ENCODE measurements around the gene PPP6C. TPM values are rescaled to one million over a fixed set of nuclear protein-coding genes. Genes with fewer than 3 reads are reported as not detected.
A peak's percentile ranks its signal among the peaks of the same experiment; 100 is the strongest.

The PPP6C gene
- total and polyA plus RNA-seq, 7 experiments from 2014 or later, result 32.9 to 56.5 (median 50.7) TPM

GRCh38 chr9:125150349-125151245, 39.0 kb downstream of the PPP6C start:
- no peaks in the 10 kb centered on the region for H3K27me3 Mint-ChIP-seq
- Histone ChIP-seq H3K27me3 (ENCODE audit: control insufficient read depth in 2 of 2, insufficient read depth in 2 of 2, low read length in 2 of 2) (no peaks in the 10 kb centered on the region), H3K4me1 (ENCODE audit: control insufficient read depth in 2 of 2, insufficient read depth in 2 of 2, low read length in 2 of 2) (no peaks in the 10 kb centered on the region), H3K27ac (ENCODE audit: low read depth, low read length) (no peak overlapping the region), H3K36me3 (ENCODE audit: control insufficient read depth in 2 of 3, insufficient read depth in 3 of 3, low read length in 3 of 3) (peaks cover 3 to 52% (median 12%) of the 10 kb centered on the region in 3 experiments), H3K9me3 (ENCODE audit: control insufficient read depth in 2 of 3, low read length in 3 of 3) (no peaks in the 10 kb centered on the region), H3K4me3 (ENCODE audit: low read length) (no peak overlapping the region)
- H3K36me3 Mint-ChIP-seq, result peaks cover 0 to 38% (median 16%) of the 10 kb centered on the region in 5 donors
- peak overlapping the region in 6 of 9 donors; percentile 6 to 53 (median 41) for H3K27ac Mint-ChIP-seq
- H3K4me3 Mint-ChIP-seq, result no peak overlapping the region
- ChIA-PET CTCF (no interaction called here), POLR2A (interaction anchor here (0.5 to 3.4 kb wide), 3 partner anchors 61 to 184 kb away, joined by 3 to 16 read pairs (median 3); partner anchors contain the start of gene HSPA5)
- no peak for ATAC-seq
- peaks cover 3 to 28% (median 14%) of the 10 kb centered on the region in 7 donors for H3K4me1 Mint-ChIP-seq
- H3K9me3 Mint-ChIP-seq, result no peaks in the 10 kb centered on the region
- intact Hi-C loops (cut with micrococcal nuclease), result no loop called here
- no peak for DNase-seq

- H3K4me1 ChIP-seq (ENCODE audit: control insufficient read depth in 2 of 2, insufficient read depth in 2 of 2, low read length in 2 of 2), result peaks cover 0 to 2% of the 10 kb centered on the region in 2 donors
- H3K36me3 ChIP-seq (ENCODE audit: control insufficient read depth in 2 of 3, insufficient read depth in 3 of 3, low read length in 3 of 3), result peaks cover under 1 to 29% (median 3%) of the 10 kb centered on the region in 3 experiments
- peaks cover 0 to 25% (median 10%) of the 10 kb centered on the region in 5 donors for H3K36me3 Mint-ChIP-seq
- H3K27me3 ChIP-seq (ENCODE audit: control insufficient read depth in 2 of 2, insufficient read depth in 2 of 2, low read length in 2 of 2), result no peaks in the 10 kb centered on the region
- no peak overlapping the region for H3K4me3 ChIP-seq (ENCODE audit: low read length)
- H3K27ac Mint-ChIP-seq, result peak overlapping the region in 6 of 9 donors; percentile 10 to 70 (median 66)
- peaks cover 7 to 41% (median 23%) of the 10 kb centered on the region in 7 donors for H3K4me1 Mint-ChIP-seq
- no peaks in the 10 kb centered on the region for H3K9me3 ChIP-seq (ENCODE audit: control insufficient read depth in 2 of 3, low read length in 3 of 3)
- intact Hi-C loops (cut with micrococcal nuclease), result no loop called here
- ATAC-seq, result no peak
- DNase-seq, result no peak
- no peak overlapping the region for H3K27ac ChIP-seq (ENCODE audit: low read depth, low read length)
- H3K9me3 Mint-ChIP-seq, result no peaks in the 10 kb centered on the region
- ChIA-PET CTCF (interaction anchor here (0.6 to 2.1 kb wide), 3 partner anchors 21 to 216 kb away, joined by 3 to 8 read pairs (median 3); no protein-coding TSS in a partner anchor), POLR2A (interaction anchor here (0.5 to 2.0 kb wide), 5 partner anchors 22 to 206 kb away, joined by 3 to 7 read pairs (median 3); no protein-coding TSS in a partner anchor)
- no peak overlapping the region for H3K4me3 Mint-ChIP-seq
- no peaks in the 10 kb centered on the region for H3K27me3 Mint-ChIP-seq
Measured at GRCh38 chr9:125147401-125147951, 42.1 kb downstream of the PPP6C start.

DNA sequence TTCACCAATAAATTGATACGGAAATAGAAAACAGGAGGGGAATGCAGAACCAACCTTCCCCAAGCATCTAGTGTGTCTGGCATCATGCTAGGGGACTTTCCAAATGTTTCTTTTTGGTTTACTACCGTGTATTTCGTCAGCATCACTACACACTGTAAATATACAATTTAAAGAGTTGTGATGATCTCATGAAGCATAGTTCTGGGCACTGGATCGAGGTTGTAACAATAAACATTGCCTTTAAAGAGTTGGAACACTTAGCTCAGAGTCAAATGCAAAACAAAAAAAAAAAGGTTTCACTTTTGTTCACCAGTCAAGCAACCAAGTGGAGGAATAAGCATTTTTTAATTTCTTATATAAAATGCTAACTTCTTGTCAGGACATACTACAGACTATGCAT, 43.4 kb downstream of the PPP6C start:
- Mint-ChIP-seq H3K4me3 (no peak overlapping the region), H3K9me3 (no peaks in the 10 kb centered on the region), H3K36me3 (peaks cover 0 to 18% (median 9%) of the 10 kb centered on the region in 5 donors), H3K27ac (peak overlapping the region in 6 of 9 donors; percentile 43 to 70 (median 58)), H3K27me3 (no peaks in the 10 kb centered on the region), H3K4me1 (peaks cover 15 to 53% (median 35%) of the 10 kb centered on the region in 7 donors)
- intact Hi-C loops (cut with micrococcal nuclease), result no loop called here
- Histone ChIP-seq H3K27me3 (ENCODE audit: control insufficient read depth in 2 of 2, insufficient read depth in 2 of 2, low read length in 2 of 2) (no peaks in the 10 kb centered on the region), H3K9me3 (ENCODE audit: control insufficient read depth in 2 of 3, low read length in 3 of 3) (no peaks in the 10 kb centered on the region), H3K36me3 (ENCODE audit: control insufficient read depth in 2 of 3, insufficient read depth in 3 of 3, low read length in 3 of 3) (peaks cover 0 to 17% (median 3%) of the 10 kb centered on the region in 3 experiments), H3K4me1 (ENCODE audit: control insufficient read depth in 2 of 2, insufficient read depth in 2 of 2, low read length in 2 of 2) (peaks cover 0 to 15% of the 10 kb centered on the region in 2 donors), H3K27ac (ENCODE audit: low read depth, low read length) (peak overlapping the region; percentile 30), H3K4me3 (ENCODE audit: low read length) (no peak overlapping the region)
- POLR2A ChIA-PET, result interaction anchor here (0.6 to 1.7 kb wide), 4 partner anchors 15 to 603 kb away, joined by 3 to 4 read pairs (median 4); no protein-coding TSS in a partner anchor
- ATAC-seq (no peak), DNase-seq (peak in 1 of 9 donors; percentile 22)
- CTCF ChIA-PET, result no interaction called here

- Histone ChIP-seq H3K27me3 (ENCODE audit: control insufficient read depth in 2 of 2, insufficient read depth in 2 of 2, low read length in 2 of 2) (no peaks in the 10 kb centered on the region), H3K27ac (ENCODE audit: low read depth, low read length) (no peak overlapping the region), H3K4me1 (ENCODE audit: control insufficient read depth in 2 of 2, insufficient read depth in 2 of 2, low read length in 2 of 2) (peaks cover 0 to 17% of the 10 kb centered on the region in 2 donors), H3K9me3 (ENCODE audit: control insufficient read depth in 2 of 3, low read length in 3 of 3) (no peaks in the 10 kb centered on the region), H3K36me3 (ENCODE audit: control insufficient read depth in 2 of 3, insufficient read depth in 3 of 3, low read length in 3 of 3) (peaks cover 0 to 8% (median 3%) of the 10 kb centered on the region in 3 experiments), H3K4me3 (ENCODE audit: low read length) (no peak overlapping the region)
- ChIA-PET CTCF (no interaction called here), POLR2A (interaction anchor here (1.7 kb wide), 1 partner anchor 19 kb away, joined by 4 read pairs; no protein-coding TSS in a partner anchor)
- intact Hi-C loops (cut with micrococcal nuclease), result no loop called here
- Mint-ChIP-seq H3K9me3 (no peaks in the 10 kb centered on the region), H3K4me3 (peak overlapping the region in 1 of 10 donors; percentile 1), H3K36me3 (peaks cover 0 to 11% (median 3%) of the 10 kb centered on the region in 5 donors), H3K4me1 (peaks cover 15 to 51% (median 39%) of the 10 kb centered on the region in 7 donors), H3K27me3 (no peaks in the 10 kb centered on the region), H3K27ac (peak overlapping the region in 3 of 9 donors; percentile 10 to 45 (median 20))
- no peak for ATAC-seq
- no peak for DNase-seq
Measured at GRCh38 chr9:125145425-125145824, 44.2 kb downstream of the PPP6C start.

GRCh38 chr9:125143377-125144090, 46.1 kb downstream of the PPP6C start, which contains the start of gene SCAI:
TSS of gene SCAI (minus strand) at chr9:125143528. CDS start at chr9:125143437, 91 bp downstream.
- H3K36me3 Mint-ChIP-seq, result peaks cover 4 to 15% (median 8%) of the 10 kb centered on the region in 5 donors
- peaks cover 21 to 52% (median 44%) of the 10 kb centered on the region in 7 donors for H3K4me1 Mint-ChIP-seq
- CTCF ChIA-PET, result interaction anchor here (0.7 to 4.4 kb wide), 7 partner anchors 17 to 178 kb away, joined by 3 to 25 read pairs (median 3); no protein-coding TSS in a partner anchor
- Histone ChIP-seq H3K4me1 (ENCODE audit: control insufficient read depth in 2 of 2, insufficient read depth in 2 of 2, low read length in 2 of 2) (peaks cover 0 to 17% of the 10 kb centered on the region in 2 donors), H3K9me3 (ENCODE audit: control insufficient read depth in 2 of 3, low read length in 3 of 3) (no peaks in the 10 kb centered on the region), H3K36me3 (ENCODE audit: control insufficient read depth in 2 of 3, insufficient read depth in 3 of 3, low read length in 3 of 3) (peaks cover 0 to 4% (median 0%) of the 10 kb centered on the region in 3 experiments), H3K4me3 (ENCODE audit: low read length) (peak within 1 kb of the TSS; percentile 73), H3K27me3 (ENCODE audit: control insufficient read depth in 2 of 2, insufficient read depth in 2 of 2, low read length in 2 of 2) (no peaks in the 10 kb centered on the region), H3K27ac (ENCODE audit: low read depth, low read length) (peak within 1 kb of the TSS; percentile 70)
- H3K27me3 Mint-ChIP-seq, result no peaks in the 10 kb centered on the region
- peak; percentile 99 for ATAC-seq
- H3K27ac Mint-ChIP-seq, result peak within 1 kb of the TSS; percentile 82 to 94 (median 89)
- peak within 1 kb of the TSS; percentile 90 to 99 (median 97) for H3K4me3 Mint-ChIP-seq
- peak; percentile 85 to 99 (median 98) for DNase-seq
- intact Hi-C loops (cut with micrococcal nuclease), result loop anchor here (1.0 to 5.0 kb wide), 19 partner anchors 17 to 372 kb away; partner anchors contain the start of genes GOLGA1 (in 2 of the 2), HSPA5 (in 2 of the 2), ARPC5L (in 1 of the 2) and GAPVD1 (in 1 of the 2)
- H3K9me3 Mint-ChIP-seq, result no peaks in the 10 kb centered on the region
- POLR2A ChIA-PET, result interaction anchor here (0.6 to 5.0 kb wide), 10 partner anchors 12 to 202 kb away, joined by 3 to 39 read pairs (median 5); partner anchors contain the start of genes GOLGA1, HSPA5 and RABEPK

Data from naive thymus-derived CD4-positive, alpha-beta T cell (primary cell).